Stimulated activated CD8-positive, alpha-beta memory T cell treated with anti-CD3 and anti-CD28 coated beads, Interleukin-7, amount 100 ng/mL, for 4 hours (primary cell): ENCODE data around the gene DZIP1.
"Not testable (repeated sequence)": the region's sequence is repeated elsewhere in the genome, so short reads cannot be mapped to it uniquely, and the experiment has no call there.

ENCODE experiments used
- DNase-seq, 2 donors: peaks; one replicate each; pipeline ENCODE4 v3.0.0-alpha.2; 2020; ENCODE audit warnings: low read depth in 2 of 2

The DZIP1 gene, protein sequence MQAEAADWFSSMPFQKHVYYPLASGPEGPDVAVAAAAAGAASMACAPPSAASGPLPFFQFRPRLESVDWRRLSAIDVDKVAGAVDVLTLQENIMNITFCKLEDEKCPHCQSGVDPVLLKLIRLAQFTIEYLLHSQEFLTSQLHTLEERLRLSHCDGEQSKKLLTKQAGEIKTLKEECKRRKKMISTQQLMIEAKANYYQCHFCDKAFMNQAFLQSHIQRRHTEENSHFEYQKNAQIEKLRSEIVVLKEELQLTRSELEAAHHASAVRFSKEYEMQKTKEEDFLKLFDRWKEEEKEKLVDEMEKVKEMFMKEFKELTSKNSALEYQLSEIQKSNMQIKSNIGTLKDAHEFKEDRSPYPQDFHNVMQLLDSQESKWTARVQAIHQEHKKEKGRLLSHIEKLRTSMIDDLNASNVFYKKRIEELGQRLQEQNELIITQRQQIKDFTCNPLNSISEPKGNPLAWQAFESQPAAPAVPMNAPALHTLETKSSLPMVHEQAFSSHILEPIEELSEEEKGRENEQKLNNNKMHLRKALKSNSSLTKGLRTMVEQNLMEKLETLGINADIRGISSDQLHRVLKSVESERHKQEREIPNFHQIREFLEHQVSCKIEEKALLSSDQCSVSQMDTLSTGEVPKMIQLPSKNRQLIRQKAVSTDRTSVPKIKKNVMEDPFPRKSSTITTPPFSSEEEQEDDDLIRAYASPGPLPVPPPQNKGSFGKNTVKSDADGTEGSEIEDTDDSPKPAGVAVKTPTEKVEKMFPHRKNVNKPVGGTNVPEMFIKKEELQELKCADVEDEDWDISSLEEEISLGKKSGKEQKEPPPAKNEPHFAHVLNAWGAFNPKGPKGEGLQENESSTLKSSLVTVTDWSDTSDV

DNA sequence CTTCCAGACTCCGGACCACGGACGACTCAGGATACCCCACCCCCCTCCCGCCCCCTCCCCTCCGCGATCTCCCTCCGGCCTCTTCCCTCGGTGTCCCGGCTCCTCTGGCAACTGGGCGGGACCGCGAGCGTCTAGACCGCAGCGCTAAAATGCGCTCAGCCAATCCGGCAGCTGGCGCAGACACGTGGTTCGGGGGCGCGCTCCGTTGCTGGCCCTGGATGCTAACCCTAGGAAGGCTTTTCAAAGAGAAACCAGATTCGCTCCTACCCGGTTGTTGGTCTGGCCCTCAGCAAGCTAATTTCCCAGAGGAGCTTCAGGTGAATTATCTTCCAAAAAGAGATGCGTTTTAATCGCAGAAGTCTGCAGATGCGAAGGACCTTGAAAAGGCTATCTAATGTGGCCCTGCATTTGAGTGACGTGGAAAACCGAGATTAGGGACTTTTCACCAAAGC is at the start of gene DZIP1:
DZIP1 (minus strand) TSS at position 106 of the 452 bp plus-strand sequence. CDS start 2,677 bp downstream, outside the sequence.
- DNase-seq = no peak

DNA sequence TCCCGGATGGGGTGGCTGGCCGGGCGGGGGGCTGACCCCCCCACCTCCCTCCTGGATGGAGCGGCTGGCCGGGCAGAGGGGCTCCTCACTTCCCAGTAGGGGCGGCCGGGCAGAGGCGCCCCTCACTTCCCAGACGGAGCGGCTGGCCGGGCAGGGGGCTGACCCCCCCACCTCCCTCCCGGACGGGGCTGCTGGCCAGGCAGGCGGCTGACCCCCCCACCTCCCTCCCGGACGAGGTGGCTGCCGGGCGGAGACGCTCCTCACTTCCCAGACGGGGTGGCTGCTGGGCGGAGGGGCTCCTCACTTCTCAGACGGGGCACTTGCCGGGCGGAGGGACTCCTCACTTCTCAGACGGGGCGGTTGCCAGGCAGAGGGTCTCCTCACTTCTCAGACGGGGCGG is 46.5 kb upstream of the DZIP1 start:
- DNase-seq = not testable (repeated sequence)

- no peak for DNase-seq
Measured at GRCh38 chr13:95689582-95689926, 45.0 kb upstream of the DZIP1 start.

GRCh38 chr13:95684960-95685359 is 40.5 kb upstream of the DZIP1 start:
- DNase-seq = not testable (repeated sequence)

DNA sequence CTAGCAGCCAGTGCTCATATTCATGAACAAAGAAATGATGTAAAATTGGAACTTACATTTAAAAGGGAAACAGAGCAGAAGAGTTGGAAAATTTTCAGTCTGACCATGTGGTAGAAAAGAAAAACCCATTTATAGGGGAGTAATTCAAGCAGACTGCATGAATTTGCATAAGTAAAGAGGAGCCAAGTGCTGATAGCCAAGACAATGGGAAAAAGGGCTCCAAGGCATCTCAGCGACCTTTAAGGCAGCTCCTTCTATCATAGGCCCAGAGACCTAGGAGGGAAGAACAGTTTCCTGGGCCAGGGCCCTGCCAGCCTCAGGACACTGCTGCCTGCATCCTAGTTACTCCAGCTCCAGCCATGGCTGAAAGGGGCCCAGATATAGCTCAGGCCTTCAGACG is 39.9 kb upstream of the DZIP1 start:
- no peak for DNase-seq

DNA sequence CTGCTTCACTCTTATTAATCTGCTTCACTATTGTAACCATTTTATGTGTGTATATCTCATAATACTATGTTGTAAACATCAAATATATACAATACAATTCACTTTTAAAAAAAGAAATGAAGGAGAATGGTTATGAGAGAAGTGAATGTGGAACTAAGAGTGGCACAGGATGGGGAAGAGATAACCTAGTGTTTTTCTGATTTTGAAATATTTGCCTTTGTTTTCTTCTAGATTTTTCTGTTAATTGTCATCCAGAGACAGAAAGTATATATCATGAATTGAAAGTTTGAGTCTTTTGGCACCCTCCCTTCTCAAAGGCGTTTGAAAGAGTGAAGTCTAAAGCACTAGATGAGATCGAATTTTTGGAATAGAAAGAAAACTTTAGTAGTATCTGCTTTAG is 35.2 kb upstream of the DZIP1 start:
- no peak for DNase-seq

GRCh38 chr13:95678967-95679366 is 34.5 kb upstream of the DZIP1 start:
- no peak for DNase-seq

GRCh38 chr13:95677564-95678266 is 33.2 kb upstream of the DZIP1 start:
- DNase-seq = no peak

DNA sequence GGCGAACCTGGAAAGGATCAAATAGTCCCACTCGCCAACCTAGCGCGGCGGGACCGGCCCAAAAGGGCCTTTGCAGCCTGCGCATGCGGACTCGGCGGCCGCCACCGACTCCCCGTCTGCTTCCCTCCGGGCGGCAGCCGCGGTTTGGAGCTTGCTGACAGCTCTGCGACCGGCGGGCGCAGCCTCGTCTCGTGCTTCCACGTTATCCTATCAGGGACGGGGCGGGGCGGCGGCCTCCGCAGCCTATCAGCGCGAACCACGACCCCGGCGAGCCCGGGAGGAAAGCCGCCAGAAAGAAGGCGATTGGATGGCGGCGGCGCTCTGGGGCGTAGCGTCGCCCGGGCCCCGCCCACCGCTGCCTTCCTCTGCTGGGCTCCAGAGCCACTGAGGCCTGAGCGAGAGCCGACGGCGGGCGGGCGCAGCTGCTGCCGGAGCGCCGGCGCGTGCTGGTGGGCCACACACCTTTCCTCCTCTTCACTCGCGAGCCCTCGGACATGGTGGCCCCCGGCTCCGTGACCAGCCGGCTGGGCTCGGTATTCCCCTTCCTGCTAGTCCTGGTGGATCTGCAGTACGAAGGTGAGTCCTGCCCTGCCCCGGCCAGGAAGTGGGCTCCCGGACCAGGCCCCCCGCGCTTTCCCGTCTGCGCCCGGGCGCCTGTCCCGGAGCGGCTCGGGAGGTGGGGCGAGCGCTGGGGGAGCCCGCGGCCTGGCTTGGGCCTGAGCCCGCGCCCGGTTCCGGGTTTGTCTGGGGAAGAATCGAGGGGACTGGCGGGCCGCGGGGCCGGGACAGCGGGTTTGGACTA is 32.5 kb upstream of the DZIP1 start, which contains the start of gene DNAJC3:
DNAJC3 (plus strand) TSS at position 378 of the 802 bp plus-strand sequence; CDS start at position 495, 117 bp downstream.
- peak; percentile 95 to 98 for DNase-seq

DNA sequence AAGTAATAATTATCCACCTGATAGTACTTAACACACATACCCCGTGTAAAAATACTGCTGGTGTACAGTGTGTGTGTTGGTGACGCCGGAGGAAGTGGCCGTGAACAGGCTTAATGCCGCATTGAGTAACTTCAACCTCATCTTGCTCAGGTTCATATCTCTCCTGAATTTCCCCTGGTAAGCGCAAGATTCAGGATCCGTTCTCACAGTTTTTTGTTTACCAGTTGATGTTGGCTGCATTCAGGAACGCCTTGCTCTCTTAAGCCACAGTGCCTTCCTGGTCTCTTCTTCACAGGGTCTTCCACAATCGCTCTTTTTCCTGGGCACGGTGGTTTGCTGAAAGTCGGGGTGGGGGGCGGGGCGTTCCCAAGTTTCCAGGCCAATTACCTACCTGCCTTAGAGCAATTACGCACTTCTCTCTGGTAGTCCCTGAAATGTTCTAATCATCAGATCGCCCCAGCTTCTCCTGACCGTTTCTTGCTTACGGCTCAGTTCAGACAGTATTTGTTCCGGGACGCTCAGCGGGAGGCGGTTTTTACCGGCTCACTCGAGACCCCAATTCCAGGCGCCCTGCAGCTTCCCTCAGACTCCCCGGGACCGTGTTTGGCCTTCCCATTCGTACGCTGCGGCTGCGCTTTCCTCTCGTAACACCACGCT is 31.7 kb upstream of the DZIP1 start:
- no peak for DNase-seq

DNA sequence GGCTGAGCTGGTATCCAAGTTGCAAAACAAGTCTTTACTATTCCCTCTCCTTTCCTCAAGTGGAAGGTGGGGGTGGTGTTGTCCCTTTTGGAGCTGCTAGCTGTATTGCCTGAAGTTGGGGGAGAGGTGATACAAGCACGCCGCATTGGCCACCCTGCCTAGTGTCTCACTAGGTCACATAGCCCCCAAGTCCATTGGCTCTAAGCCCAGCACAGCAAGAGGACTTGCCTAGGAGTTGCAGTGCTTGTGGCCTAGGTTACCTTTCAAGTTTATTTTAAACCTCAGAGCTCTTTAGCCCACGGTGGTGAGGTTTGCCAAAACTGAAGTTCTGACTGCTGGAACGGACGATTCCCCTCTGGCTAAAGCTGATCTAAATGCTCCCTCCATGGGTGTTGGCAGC is 27.1 kb upstream of the DZIP1 start:
- DNase-seq = no peak

GRCh38 chr13:95667235-95667634 is 22.7 kb upstream of the DZIP1 start:
- DNase-seq = not testable (repeated sequence)

GRCh38 chr13:95660981-95661581 is 16.6 kb upstream of the DZIP1 start:
- no peak for DNase-seq

- no peak for DNase-seq
Measured at GRCh38 chr13:95659500-95659899, 15.0 kb upstream of the DZIP1 start.

- no peak for DNase-seq
Measured at GRCh38 chr13:95656386-95657015, 12.0 kb upstream of the DZIP1 start.

GRCh38 chr13:95652821-95653220 is 8.3 kb upstream of the DZIP1 start:
- DNase-seq = no peak

- DNase-seq = no peak
Measured at GRCh38 chr13:95652244-95652764, 7.8 kb upstream of the DZIP1 start.

GRCh38 chr13:95650696-95651095 is 6.2 kb upstream of the DZIP1 start:
- no peak for DNase-seq

DNA sequence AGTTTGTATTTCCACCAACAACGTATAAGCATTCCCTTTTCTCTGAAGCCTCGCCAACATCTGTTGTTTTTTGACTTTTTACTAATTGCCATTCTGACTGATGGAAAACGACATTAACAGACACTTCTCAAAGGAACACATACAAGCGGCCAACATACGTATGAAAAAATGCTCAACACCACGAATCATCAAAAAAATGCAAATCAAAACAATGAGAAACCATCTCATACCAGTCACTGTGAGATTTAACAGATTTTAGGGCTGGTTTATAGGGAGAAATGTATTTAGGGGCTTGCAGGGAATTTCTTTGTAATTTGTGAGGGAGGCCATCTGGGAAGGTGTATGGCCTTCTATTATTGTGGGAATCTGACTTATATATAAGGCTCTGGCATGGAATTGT is 2.8 kb upstream of the DZIP1 start:
- no peak for DNase-seq
